22Rv1 (cell line): Measurements from ENCODE around the gene SLC48A1.

Experiments used
- CTCF ChIP-seq: fragments of 450-650 bp; IDR thresholded peaks from 2 replicates; pipeline ENCODE4 v1.5.1; 2017; ENCODE audit warnings: mild to moderate bottlenecking
- ZFX ChIP-seq: fragments of 450-650 bp; IDR thresholded peaks from 2 replicates; pipeline ENCODE4 v1.6.1; 2017; ENCODE audit warnings: antibody characterized with exemption, borderline replicate concordance

GRCh38 chr12:47782372-47782770 lies 9.3 kb downstream of the SLC48A1 start:
- TF ChIP-seq CTCF (no peak), ZFX (no peak)
